Osteoblast (primary cell): ENCODE data around the gene SOX21. TPM values are rescaled to one million over a fixed set of nuclear protein-coding genes. Genes with fewer than 3 reads are reported as not detected.

ENCODE experiments used
- DNase-seq: peaks from one replicate; pipeline ENCODE4 v3.0.0; 2011; ENCODE audit warnings: low spot score, mixed read lengths; ENCODE audit not compliant: insufficient read length; ENCODE audit errors: missing footprints
- H2AFZ ChIP-seq: 2 replicates; pipeline ENCODE4 v1.6.0; 2011; ENCODE audit warnings: mild to moderate bottlenecking, low read length
- H3K27ac ChIP-seq: 2 replicates; pipeline ENCODE4 v1.5.1; 2011; ENCODE audit warnings: mild to moderate bottlenecking, low read depth, low read length, moderate library complexity
- H3K27me3 ChIP-seq: 2 replicates; pipeline ENCODE4 v1.6.0; 2012; ENCODE audit warnings: mild to moderate bottlenecking, control low read depth, inconsistent platforms, low read length, moderate library complexity; ENCODE audit not compliant: insufficient read depth
- H3K36me3 ChIP-seq: 2 replicates; pipeline ENCODE4 v1.5.1; 2011; ENCODE audit warnings: mild to moderate bottlenecking, low read length, control low read depth, moderate library complexity; ENCODE audit not compliant: insufficient read depth
- H3K4me1 ChIP-seq: 2 replicates; pipeline ENCODE4 v1.5.1; 2011; ENCODE audit warnings: mild to moderate bottlenecking, low read length, control low read depth, moderate library complexity; ENCODE audit not compliant: insufficient read depth
- H3K4me2 ChIP-seq: 2 replicates; pipeline ENCODE4 v1.6.0; 2011; ENCODE audit warnings: mild to moderate bottlenecking, low read length; ENCODE audit not compliant: insufficient read depth
- H3K4me3 ChIP-seq: fragments of 200-600 bp; sonication (generic); 3 replicates; pipeline ENCODE4 v1.5.1; 2012; ENCODE audit warnings: mild to moderate bottlenecking, low read length, inconsistent platforms; ENCODE audit not compliant: insufficient read depth
- H3K79me2 ChIP-seq: 2 replicates; pipeline ENCODE4 v1.6.0; 2012; ENCODE audit warnings: mild to moderate bottlenecking, low read length, control low read depth, inconsistent platforms; ENCODE audit not compliant: insufficient read depth
- H3K9me3 ChIP-seq: 2 replicates; pipeline ENCODE4 v1.5.1; 2011; ENCODE audit warnings: low read depth, low read length, control low read depth
- H4K20me1 ChIP-seq: 2 replicates; pipeline ENCODE4 v1.6.0; 2012; ENCODE audit warnings: mild to moderate bottlenecking, low read length, control low read depth; ENCODE audit not compliant: insufficient read depth
- CTCF ChIP-seq: IDR thresholded peaks from 2 replicates; pipeline ENCODE4 v1.5.1; 2011; ENCODE audit warnings: mild to moderate bottlenecking, low read depth, low read length, moderate library complexity; ENCODE audit errors: extremely low read depth
- total RNA-seq: library from RNA; depleted of rRNA; stranded (reverse); fragments of >200 nt; gene quantifications from 2 replicates; pipeline ENCODE4 v1.2.3, GENCODE V29; 2012

SOX21 gene
- total RNA-seq, 1 donor = not detected

GRCh38 chr13:94678845-94679244, 33.5 kb downstream of the SOX21 start:
- Histone ChIP-seq H3K4me3 (no peak overlapping the region), H3K9me3 (no peaks in the 10 kb centered on the region), H3K4me2 (no peak overlapping the region), H3K4me1 (no peaks in the 10 kb centered on the region), H3K27ac (no peak overlapping the region), H3K27me3 (peaks cover 32% of the 10 kb centered on the region), H4K20me1 (no peaks in the 10 kb centered on the region), H3K36me3 (no peaks in the 10 kb centered on the region), H2AFZ (no peak overlapping the region), H3K79me2 (no peaks in the 10 kb centered on the region)
- TF ChIP-seq CTCF = no peak
- DNase-seq = no peak

GRCh38 chr13:94677799-94678198, 34.5 kb downstream of the SOX21 start:
- Histone ChIP-seq H3K4me1 (no peaks in the 10 kb centered on the region), H3K27me3 (peaks cover 28% of the 10 kb centered on the region), H3K4me3 (no peak overlapping the region), H3K27ac (no peak overlapping the region), H3K9me3 (no peaks in the 10 kb centered on the region), H4K20me1 (no peaks in the 10 kb centered on the region), H2AFZ (no peak overlapping the region), H3K79me2 (no peaks in the 10 kb centered on the region), H3K4me2 (no peak overlapping the region), H3K36me3 (no peaks in the 10 kb centered on the region)
- TF ChIP-seq CTCF = no peak
- no peak for DNase-seq

- Histone ChIP-seq H3K27ac (no peak overlapping the region), H3K79me2 (no peaks in the 10 kb centered on the region), H3K27me3 (peaks cover 15% of the 10 kb centered on the region), H3K36me3 (no peaks in the 10 kb centered on the region), H2AFZ (no peak overlapping the region), H3K4me3 (no peak overlapping the region), H3K4me1 (no peaks in the 10 kb centered on the region), H4K20me1 (no peaks in the 10 kb centered on the region), H3K4me2 (no peak overlapping the region), H3K9me3 (no peaks in the 10 kb centered on the region)
- peak; percentile 81 for TF ChIP-seq CTCF
- peak; percentile 55 for DNase-seq
These were observed 37.6 kb downstream of the SOX21 start for GRCh38 chr13:94674609-94675348.

- DNase-seq = no peak
- Histone ChIP-seq H3K79me2 (no peaks in the 10 kb centered on the region), H3K4me1 (no peaks in the 10 kb centered on the region), H3K27me3 (peaks cover 11% of the 10 kb centered on the region), H3K36me3 (no peaks in the 10 kb centered on the region), H3K27ac (no peak overlapping the region), H4K20me1 (no peaks in the 10 kb centered on the region), H3K9me3 (no peaks in the 10 kb centered on the region), H2AFZ (no peak overlapping the region), H3K4me2 (no peak overlapping the region), H3K4me3 (no peak overlapping the region)
- no peak for TF ChIP-seq CTCF
These were observed 38.5 kb downstream of the SOX21 start for GRCh38 chr13:94673851-94674250.
